Liver (tissue), 9 donors: Measurements from ENCODE around the gene PRMT3. TPM values are rescaled to one million over a fixed set of nuclear protein-coding genes. Genes with fewer than 3 reads are reported as not detected.

ENCODE experiments used
- DNase-seq: peaks from one replicate; pipeline ENCODE4 v3.0.0-alpha.2; 2017; ENCODE audit warnings: low spot score
- H3K27ac ChIP-seq, 2 donors: one replicate each; pipeline ENCODE4 v1.7.0; 2013; ENCODE audit warnings: inconsistent platforms in 2 of 2, low read length in 2 of 2, control low read depth in 1 of 2, low read depth in 1 of 2, mild to moderate bottlenecking in 1 of 2
- H3K27me3 ChIP-seq, 4 donors: one replicate each; pipeline versions ENCODE4 v1.6.1 to v1.7.0; 2013; ENCODE audit warnings: low read length in 3 of 4, inconsistent platforms in 1 of 4, mild to moderate bottlenecking in 1 of 4, moderate library complexity in 1 of 4; ENCODE audit not compliant: control insufficient read depth in 4 of 4, insufficient read depth in 4 of 4
- H3K36me3 ChIP-seq, 4 donors: one replicate each; pipeline versions ENCODE4 v1.6.1 to v1.7.0; 2013; ENCODE audit warnings: low read length in 3 of 4, mild to moderate bottlenecking in 3 of 4, low read depth in 1 of 4, moderate library complexity in 1 of 4; ENCODE audit not compliant: control insufficient read depth in 4 of 4, insufficient read depth in 3 of 4
- H3K4me1 ChIP-seq, 4 donors: one replicate each; pipeline versions ENCODE4 v1.6.1 to v1.7.0; 2013; ENCODE audit warnings: low read length in 3 of 4, mild to moderate bottlenecking in 3 of 4, moderate library complexity in 1 of 4; ENCODE audit not compliant: control insufficient read depth in 4 of 4, insufficient read depth in 4 of 4
- H3K4me3 ChIP-seq, 3 donors: one replicate each; pipeline versions ENCODE4 v1.6.1 to v1.7.0; 2013; ENCODE audit warnings: low read length in 3 of 3, control low read depth in 1 of 3, low read depth in 1 of 3, mild to moderate bottlenecking in 1 of 3
- H3K9ac ChIP-seq, 2 donors: one replicate each; pipeline ENCODE4 v1.7.0; 2013; ENCODE audit warnings: low read length in 2 of 2, mild to moderate bottlenecking in 2 of 2, moderate library complexity in 2 of 2, control low read depth in 1 of 2, low read depth in 1 of 2
- H3K9me3 ChIP-seq, 4 donors: one replicate each; pipeline versions ENCODE4 v1.6.1 to v1.7.0; 2013; ENCODE audit warnings: low read length in 3 of 4; ENCODE audit not compliant: control insufficient read depth in 4 of 4
- ATF3 ChIP-seq: IDR thresholded peaks from 2 replicates; pipeline ENCODE4 v1.6.1; 2016; ENCODE audit warnings: antibody characterized with exemption
- CTCF ChIP-seq: fragments of 150-350 bp; IDR thresholded peaks from 2 replicates; pipeline ENCODE4 v1.5.1; 2017; ENCODE audit warnings: improper control_type of control experiment, low read depth, low read length; ENCODE audit not compliant: missing input control
- EGR1 ChIP-seq, 2 donors: IDR thresholded peaks; 2 replicates each; pipeline ENCODE4 v1.6.1; 2016 to 2018; ENCODE audit warnings: antibody characterized with exemption in 2 of 2, low read depth in 2 of 2
- FOXA1 ChIP-seq: IDR thresholded peaks from 2 replicates; pipeline ENCODE4 v1.6.1; 2016; ENCODE audit warnings: antibody characterized with exemption
- FOXA2 ChIP-seq: IDR thresholded peaks from 2 replicates; pipeline ENCODE4 v1.6.1; 2016; ENCODE audit warnings: antibody characterized with exemption
- GABPA ChIP-seq, 2 donors: IDR thresholded peaks in 1 of 2; conservative IDR thresholded peaks in 1 of 2; 2 replicates each; pipeline ENCODE4 v1.6.1; 2016; ENCODE audit warnings: antibody characterized with exemption in 2 of 2, mild to moderate bottlenecking in 1 of 2, moderate library complexity in 1 of 2
- HNF4A ChIP-seq, 2 donors: conservative IDR thresholded peaks; 2 replicates each; pipeline ENCODE4 v1.6.1; 2016; ENCODE audit warnings: antibody characterized with exemption in 2 of 2, mild to moderate bottlenecking in 2 of 2
- HNF4G ChIP-seq: IDR thresholded peaks from 2 replicates; pipeline ENCODE4 v1.6.1; 2016; ENCODE audit warnings: antibody characterized with exemption
- JUND ChIP-seq, 2 donors: IDR thresholded peaks; 2 replicates each; pipeline ENCODE4 v1.6.1; 2016; ENCODE audit warnings: antibody characterized with exemption in 2 of 2
- MAX ChIP-seq: IDR thresholded peaks from 2 replicates; pipeline ENCODE4 v1.6.1; 2016; ENCODE audit warnings: antibody characterized with exemption
- NR2F2 ChIP-seq: IDR thresholded peaks from 2 replicates; pipeline ENCODE4 v1.6.1; 2016; ENCODE audit warnings: antibody characterized with exemption
- RAD21 ChIP-seq, 2 donors: IDR thresholded peaks; 2 replicates each; pipeline ENCODE4 v1.6.1; 2016; ENCODE audit warnings: antibody characterized with exemption in 2 of 2, mild to moderate bottlenecking in 2 of 2
- RXRA ChIP-seq, 2 donors: IDR thresholded peaks; 2 replicates each; pipeline ENCODE4 v1.6.1; 2017 to 2018; ENCODE audit warnings: antibody characterized with exemption in 2 of 2, mild to moderate bottlenecking in 1 of 2
- SP1 ChIP-seq: IDR thresholded peaks from 2 replicates; pipeline ENCODE4 v1.6.1; 2018; ENCODE audit warnings: antibody characterized with exemption, mild to moderate bottlenecking
- TAF1 ChIP-seq: conservative IDR thresholded peaks from 2 replicates; pipeline ENCODE4 v1.6.1; 2016; ENCODE audit warnings: antibody characterized with exemption, mild to moderate bottlenecking
- YY1 ChIP-seq: IDR thresholded peaks from 2 replicates; pipeline ENCODE4 v1.6.1; 2016; ENCODE audit warnings: antibody characterized with exemption, mild to moderate bottlenecking
- ZBTB33 ChIP-seq: IDR thresholded peaks from 2 replicates; pipeline ENCODE4 v1.6.1; 2016; ENCODE audit warnings: antibody characterized with exemption
- WGBS: extraction: QIAGEN DNeasy Blood & Tissue Kit; methylation state at CpG from one replicate; pipeline ENCODE4 v1.1.7; 2013; 5-methylcytosine and 5-hydroxymethylcytosine counted together
- polyA plus RNA-seq, 2 donors: library from polyadenylated mRNA; stranded (reverse) in 1 of 2; unstranded in 1 of 2; fragments of 200-250 nt in 1 of 2; fragments of >200 nt in 1 of 2; fragmentation: Nextera tagmentation in 1 of 2; extraction: Ambion mirVana in 1 of 2; gene quantifications; one replicate each; pipeline versions ENCODE4 v1.2.1 to v1.2.3, GENCODE V29; 2013 to 2015
- total RNA-seq, 2 donors: library from RNA; depleted of rRNA; stranded (reverse); fragments of >200 nt; gene quantifications; one replicate each; pipeline ENCODE4 v1.2.3, GENCODE V29; 2014
- TF ChIP-seq, protein P1 (sequence below): IDR thresholded peaks from 2 replicates; pipeline ENCODE4 v1.6.1; 2016; ENCODE audit warnings: antibody characterized with exemption, mild to moderate bottlenecking
- donor health status: healthy.
- donor health status: healthy.
- donor health status: healthy.
- donor health status: healthy.
- donor health status: healthy.

The PRMT3 gene
- total and polyA plus RNA-seq, 4 donors: 3.5 to 15.8 (median 7.8) TPM

GRCh38 chr11:20453657-20454316, 66.3 kb downstream of the PRMT3 start:
- no peak overlapping the region for H3K9ac ChIP-seq
- no peak overlapping the region for H3K4me3 ChIP-seq
- H3K27me3 ChIP-seq: no peaks in the 10 kb centered on the region
- no peak for DNase-seq
- no peaks in the 10 kb centered on the region for H3K9me3 ChIP-seq
- no peaks in the 10 kb centered on the region for H3K4me1 ChIP-seq
- no peak overlapping the region for H3K27ac ChIP-seq
- no peaks in the 10 kb centered on the region for H3K36me3 ChIP-seq
- TF ChIP-seq EGR1 (IDR thresholded peaks at IDR 0.05; ENCODE audit: low read depth in 2 of 2) (no peak), FOXA2 (no peak), ATF3 (no peak), TAF1 (no peak), FOXA1 (no peak), HNF4G (no peak), GABPA (IDR thresholded peaks at IDR 0.05 in 1 of 2, conservative IDR thresholded peaks at IDR 0.05 in 1 of 2) (no peak), ZBTB33 (no peak), YY1 (no peak), MAX (no peak), NR2F2 (no peak), HNF4A (conservative IDR thresholded peaks at IDR 0.05) (no peak), RAD21 (IDR thresholded peaks at IDR 0.05) (no peak), RXRA (IDR thresholded peaks at IDR 0.05) (no peak), JUND (IDR thresholded peaks at IDR 0.05) (no peak), CTCF (no peak), SP1 (no peak)
- TF ChIP-seq, protein P1, sequence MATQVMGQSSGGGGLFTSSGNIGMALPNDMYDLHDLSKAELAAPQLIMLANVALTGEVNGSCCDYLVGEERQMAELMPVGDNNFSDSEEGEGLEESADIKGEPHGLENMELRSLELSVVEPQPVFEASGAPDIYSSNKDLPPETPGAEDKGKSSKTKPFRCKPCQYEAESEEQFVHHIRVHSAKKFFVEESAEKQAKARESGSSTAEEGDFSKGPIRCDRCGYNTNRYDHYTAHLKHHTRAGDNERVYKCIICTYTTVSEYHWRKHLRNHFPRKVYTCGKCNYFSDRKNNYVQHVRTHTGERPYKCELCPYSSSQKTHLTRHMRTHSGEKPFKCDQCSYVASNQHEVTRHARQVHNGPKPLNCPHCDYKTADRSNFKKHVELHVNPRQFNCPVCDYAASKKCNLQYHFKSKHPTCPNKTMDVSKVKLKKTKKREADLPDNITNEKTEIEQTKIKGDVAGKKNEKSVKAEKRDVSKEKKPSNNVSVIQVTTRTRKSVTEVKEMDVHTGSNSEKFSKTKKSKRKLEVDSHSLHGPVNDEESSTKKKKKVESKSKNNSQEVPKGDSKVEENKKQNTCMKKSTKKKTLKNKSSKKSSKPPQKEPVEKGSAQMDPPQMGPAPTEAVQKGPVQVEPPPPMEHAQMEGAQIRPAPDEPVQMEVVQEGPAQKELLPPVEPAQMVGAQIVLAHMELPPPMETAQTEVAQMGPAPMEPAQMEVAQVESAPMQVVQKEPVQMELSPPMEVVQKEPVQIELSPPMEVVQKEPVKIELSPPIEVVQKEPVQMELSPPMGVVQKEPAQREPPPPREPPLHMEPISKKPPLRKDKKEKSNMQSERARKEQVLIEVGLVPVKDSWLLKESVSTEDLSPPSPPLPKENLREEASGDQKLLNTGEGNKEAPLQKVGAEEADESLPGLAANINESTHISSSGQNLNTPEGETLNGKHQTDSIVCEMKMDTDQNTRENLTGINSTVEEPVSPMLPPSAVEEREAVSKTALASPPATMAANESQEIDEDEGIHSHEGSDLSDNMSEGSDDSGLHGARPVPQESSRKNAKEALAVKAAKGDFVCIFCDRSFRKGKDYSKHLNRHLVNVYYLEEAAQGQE: no peak
- WGBS: 96% methylated on average over 4 of the region's 4 CpGs
